ENCODE results near the gene KRT31. TPM values are rescaled to one million over a fixed set of nuclear protein-coding genes. Genes with fewer than 3 reads are reported as not detected.

Gene KRT31
- total RNA-seq, 1 donor from 2014 or later, result not detected

Other genes with a start within 250 kb of the KRT31 start
- gene KRTAP4-5, start 247.8 kb downstream of the KRT31 start, total RNA-seq, result not detected in 2 replicates
- not detected in 2 replicates for gene KRTAP4-4, start 236.9 kb downstream of the KRT31 start, total RNA-seq
- not detected in 2 replicates for gene KRTAP4-3, start 229.4 kb downstream of the KRT31 start, total RNA-seq
- not detected in 2 replicates for gene KRTAP4-2, start 219.4 kb downstream of the KRT31 start, total RNA-seq
- not detected in 2 replicates for gene KRTAP4-1, start 212.7 kb downstream of the KRT31 start, total RNA-seq
- gene KRTAP9-1, start 207.7 kb downstream of the KRT31 start, total RNA-seq, result not detected in 2 replicates
- not detected in 2 replicates for gene KRTAP9-2, start 171.0 kb downstream of the KRT31 start, total RNA-seq
- not detected in 2 replicates for gene KRTAP9-3, start 165.2 kb downstream of the KRT31 start, total RNA-seq
- not detected in 2 replicates for gene KRTAP9-8, start 159.6 kb downstream of the KRT31 start, total RNA-seq
- gene KRTAP9-4, start 147.9 kb downstream of the KRT31 start, total RNA-seq, result not detected in 2 replicates
- not detected in 2 replicates for gene KRTAP9-9, start 142.2 kb downstream of the KRT31 start, total RNA-seq
- gene KRTAP9-6, start 132.2 kb downstream of the KRT31 start, total RNA-seq, result not detected in 2 replicates
- gene KRTAP9-7, start 121.9 kb downstream of the KRT31 start, total RNA-seq, result not detected in 2 replicates
- gene KRTAP29-1, start 94.8 kb downstream of the KRT31 start, total RNA-seq, result not detected in 2 replicates
- not detected in 2 replicates for gene KRTAP16-1, start 88.3 kb downstream of the KRT31 start, total RNA-seq
- gene KRTAP17-1, start 81.9 kb downstream of the KRT31 start, total RNA-seq, result not detected in 2 replicates
- not detected in 2 replicates for gene KRT33A, start 46.8 kb downstream of the KRT31 start, total RNA-seq
- gene KRT33B, start 27.8 kb downstream of the KRT31 start, total RNA-seq, result not detected in 2 replicates
- not detected in 2 replicates for gene KRT34, start 15.3 kb downstream of the KRT31 start, total RNA-seq
- gene KRT37, start 27.0 kb upstream of the KRT31 start, total RNA-seq, result not detected in 2 replicates
- gene KRT38, start 43.4 kb upstream of the KRT31 start, total RNA-seq, result not detected in 2 replicates
- gene KRT32, start 69.8 kb upstream of the KRT31 start, total RNA-seq, result not detected in 2 replicates
- not detected in 2 replicates for gene KRT35, start 83.5 kb upstream of the KRT31 start, total RNA-seq
- gene KRT36, start 92.3 kb upstream of the KRT31 start, total RNA-seq, result not detected in 2 replicates
- not detected in 2 replicates for gene KRT13, start 108.0 kb upstream of the KRT31 start, total RNA-seq
- 2.9 TPM in 2 replicates for gene KRT15, start 121.3 kb upstream of the KRT31 start, total RNA-seq
- 398 and 429 TPM in 2 replicates for gene KRT19, start 130.7 kb upstream of the KRT31 start, total RNA-seq
- gene KRT9, start 174.5 kb upstream of the KRT31 start, total RNA-seq, result not detected in 2 replicates
- not detected in 2 replicates for gene KRT14, start 189.3 kb upstream of the KRT31 start, total RNA-seq
- not detected in 2 replicates for gene KRT16, start 215.2 kb upstream of the KRT31 start, total RNA-seq
- gene KRT17, start 227.0 kb upstream of the KRT31 start, total RNA-seq, result 0.22 and 0.46 TPM in 2 replicates